ENCODE results near the gene GSE1. TPM values are rescaled to one million over a fixed set of nuclear protein-coding genes. Genes with fewer than 3 reads are reported as not detected.

The GSE1 gene
- total RNA-seq, 1 experiment from 2014 or later, result 124 TPM

- H3K9me3 Mint-ChIP-seq, result peaks cover 19% of the 10 kb centered on the region
- H3K27me3 Mint-ChIP-seq (ENCODE audit: low read depth), result no peaks in the 10 kb centered on the region
- H3K36me3 Mint-ChIP-seq, result peaks cover 18% of the 10 kb centered on the region
- no peak overlapping the region for H3K4me3 Mint-ChIP-seq
- ChIA-PET POLR2A (no interaction called here), CTCF (no interaction called here)
- H3K27ac Mint-ChIP-seq, result no peak overlapping the region
- ATAC-seq, result no peak
- DNase-seq (ENCODE audit: low spot score), result no peak
- H3K4me1 Mint-ChIP-seq, result peaks cover 4% of the 10 kb centered on the region
- TF ChIP-seq ELF4 (CRISPR knock-in tag; IDR thresholded peaks at IDR 0.05; ENCODE audit: low read depth) (no peak), TP53 (CRISPR knock-in tag; IDR thresholded peaks at IDR 0.05) (no peak), USF2 (CRISPR knock-in tag; IDR thresholded peaks at IDR 0.05) (no peak)
These were observed 20.3 kb downstream of the GSE1 start for GRCh38 chr16:85633438-85633743.

- POLR2A ChIA-PET, result no interaction called here
- CTCF ChIA-PET, result interaction anchor here (1.2 kb wide), 1 partner anchor 18 kb away, joined by 4 read pairs; no protein-coding TSS in a partner anchor
These were observed 20.8 kb downstream of the GSE1 start for GRCh38 chr16:85633888-85634287.

More at GRCh38 chr16:85633888-85634287, 20.8 kb downstream of the GSE1 start:
- H3K36me3 Mint-ChIP-seq, result peaks cover 13% of the 10 kb centered on the region
- ATAC-seq, result no peak
- H3K9me3 Mint-ChIP-seq, result peaks cover 14% of the 10 kb centered on the region
- no peak for DNase-seq (ENCODE audit: low spot score)
- H3K4me1 Mint-ChIP-seq, result no peaks in the 10 kb centered on the region; the same call in none of the 2 replicates
- H3K27ac Mint-ChIP-seq, result no peak overlapping the region
- H3K27me3 Mint-ChIP-seq (ENCODE audit: low read depth), result no peaks in the 10 kb centered on the region
- no peak overlapping the region for H3K4me3 Mint-ChIP-seq
- no peak for TF ChIP-seq MLX (CRISPR knock-in tag; IDR thresholded peaks at IDR 0.05)
- no peak for TF ChIP-seq ZNF512 (CRISPR knock-in tag; IDR thresholded peaks at IDR 0.05; ENCODE audit: borderline replicate concordance)
- no peak for TF ChIP-seq MXD4 (CRISPR knock-in tag; IDR thresholded peaks at IDR 0.05; ENCODE audit: borderline replicate concordance)
- TF ChIP-seq NR3C1 (CRISPR knock-in tag; conservative IDR thresholded peaks at IDR 0.05; ENCODE audit: low read depth), result no peak
- TF ChIP-seq NR1H2 (CRISPR knock-in tag; IDR thresholded peaks at IDR 0.05), result no peak
- TF ChIP-seq TEAD4 (CRISPR knock-in tag; IDR thresholded peaks at IDR 0.05), result no peak
- TF ChIP-seq ZNF219 (CRISPR knock-in tag; IDR thresholded peaks at IDR 0.05; ENCODE audit: borderline replicate concordance), result no peak
- no peak for TF ChIP-seq ATF2 (CRISPR knock-in tag; IDR thresholded peaks at IDR 0.05; ENCODE audit: borderline replicate concordance, low read depth)
- TF ChIP-seq TP53 (CRISPR knock-in tag; IDR thresholded peaks at IDR 0.05), result no peak
- no peak for TF ChIP-seq JAZF1 (CRISPR knock-in tag; IDR thresholded peaks at IDR 0.05)
- TF ChIP-seq CREM (CRISPR knock-in tag; IDR thresholded peaks at IDR 0.05), result no peak
- no peak for TF ChIP-seq HMGXB4 (CRISPR knock-in tag; IDR thresholded peaks at IDR 0.05)
- no peak for TF ChIP-seq ZNF671 (CRISPR knock-in tag; IDR thresholded peaks at IDR 0.05)
- TF ChIP-seq MAX (CRISPR knock-in tag; IDR thresholded peaks at IDR 0.05), result no peak
- no peak for TF ChIP-seq CREB1 (CRISPR knock-in tag; IDR thresholded peaks at IDR 0.05)
- TF ChIP-seq USF2 (CRISPR knock-in tag; IDR thresholded peaks at IDR 0.05), result no peak
